HEK293T (cell line): Measurements from ENCODE around the gene SLTM.
A peak's percentile ranks its signal among the peaks of the same experiment; 100 is the strongest.

Experiments used
- CTCF ChIA-PET: fragments of 350-600 bp; formaldehyde crosslinking; extraction: SDS; loops from one replicate; lab custom pipeline; 2021; ENCODE audit warnings: antibody characterized with exemption, inconsistent platforms; lab: Yijun Ruan, JAX
- POLR2A ChIA-PET: fragments of 350-600 bp; formaldehyde crosslinking; extraction: SDS; loops from one replicate; lab custom pipeline; 2020; ENCODE audit warnings: antibody characterized with exemption, inconsistent platforms; lab: Yijun Ruan, JAX
- DNase-seq: peaks from one replicate; pipeline ENCODE4 v3.0.0; 2012; ENCODE audit warnings: mixed read lengths; ENCODE audit errors: extremely low spot score
- ARNT ChIP-seq: fragments of 450-650 bp; IDR thresholded peaks from 2 replicates; pipeline ENCODE4 v1.6.1; 2017; ENCODE audit warnings: mild to moderate bottlenecking
- BHLHE40 ChIP-seq: fragments of 450-650 bp; IDR thresholded peaks from 2 replicates; pipeline ENCODE4 v1.6.1; 2016; ENCODE audit warnings: mild to moderate bottlenecking, moderate library complexity, borderline replicate concordance
- CTBP1 ChIP-seq: fragments of 450-650 bp; IDR thresholded peaks from 2 replicates; pipeline ENCODE4 v1.6.1; 2016; ENCODE audit warnings: borderline replicate concordance
- ELF4 ChIP-seq: fragments of 450-650 bp; IDR thresholded peaks from 2 replicates; pipeline ENCODE4 v1.6.1; 2017; ENCODE audit warnings: antibody characterized with exemption
- FOXA1 ChIP-seq: fragments of 450-650 bp; IDR thresholded peaks from 2 replicates; pipeline ENCODE4 v1.6.1; 2016; ENCODE audit warnings: mild to moderate bottlenecking
- FOXK2 ChIP-seq: fragments of 450-650 bp; IDR thresholded peaks from 2 replicates; pipeline ENCODE4 v1.6.1; 2016; ENCODE audit warnings: mild to moderate bottlenecking
- FOXM1 ChIP-seq: fragments of 450-650 bp; IDR thresholded peaks from 2 replicates; pipeline ENCODE4 v1.6.1; 2017; ENCODE audit warnings: mild to moderate bottlenecking, borderline replicate concordance
- HDGF ChIP-seq: fragments of 450-650 bp; IDR thresholded peaks from 2 replicates; pipeline ENCODE4 v1.6.1; 2017; ENCODE audit warnings: antibody characterized with exemption, borderline replicate concordance
- L3MBTL2 ChIP-seq: fragments of 450-650 bp; conservative IDR thresholded peaks from 2 replicates; pipeline ENCODE4 v1.6.1; 2016; ENCODE audit warnings: mild to moderate bottlenecking
- LEF1 ChIP-seq: fragments of 450-650 bp; IDR thresholded peaks from 2 replicates; pipeline ENCODE4 v1.6.1; 2017; ENCODE audit warnings: mild to moderate bottlenecking, borderline replicate concordance
- NFRKB ChIP-seq: fragments of 450-650 bp; IDR thresholded peaks from 2 replicates; pipeline ENCODE4 v1.6.1; 2016; ENCODE audit warnings: mild to moderate bottlenecking, moderate library complexity
- PKNOX1 ChIP-seq: fragments of 450-650 bp; IDR thresholded peaks from 2 replicates; pipeline ENCODE4 v1.6.1; 2016
- SP1 ChIP-seq: fragments of 450-650 bp; IDR thresholded peaks from 2 replicates; pipeline ENCODE4 v1.6.1; 2017
- SUZ12 ChIP-seq: fragments of 450-650 bp; IDR thresholded peaks from 2 replicates; pipeline ENCODE4 v1.6.1; 2016; ENCODE audit warnings: mild to moderate bottlenecking
- TARDBP ChIP-seq: fragments of 450-650 bp; IDR thresholded peaks from 2 replicates; pipeline ENCODE4 v1.6.1; 2016
- ZNF384 ChIP-seq: fragments of 450-650 bp; IDR thresholded peaks from 2 replicates; pipeline ENCODE4 v1.6.1; 2016

Gene SLTM

DNA sequence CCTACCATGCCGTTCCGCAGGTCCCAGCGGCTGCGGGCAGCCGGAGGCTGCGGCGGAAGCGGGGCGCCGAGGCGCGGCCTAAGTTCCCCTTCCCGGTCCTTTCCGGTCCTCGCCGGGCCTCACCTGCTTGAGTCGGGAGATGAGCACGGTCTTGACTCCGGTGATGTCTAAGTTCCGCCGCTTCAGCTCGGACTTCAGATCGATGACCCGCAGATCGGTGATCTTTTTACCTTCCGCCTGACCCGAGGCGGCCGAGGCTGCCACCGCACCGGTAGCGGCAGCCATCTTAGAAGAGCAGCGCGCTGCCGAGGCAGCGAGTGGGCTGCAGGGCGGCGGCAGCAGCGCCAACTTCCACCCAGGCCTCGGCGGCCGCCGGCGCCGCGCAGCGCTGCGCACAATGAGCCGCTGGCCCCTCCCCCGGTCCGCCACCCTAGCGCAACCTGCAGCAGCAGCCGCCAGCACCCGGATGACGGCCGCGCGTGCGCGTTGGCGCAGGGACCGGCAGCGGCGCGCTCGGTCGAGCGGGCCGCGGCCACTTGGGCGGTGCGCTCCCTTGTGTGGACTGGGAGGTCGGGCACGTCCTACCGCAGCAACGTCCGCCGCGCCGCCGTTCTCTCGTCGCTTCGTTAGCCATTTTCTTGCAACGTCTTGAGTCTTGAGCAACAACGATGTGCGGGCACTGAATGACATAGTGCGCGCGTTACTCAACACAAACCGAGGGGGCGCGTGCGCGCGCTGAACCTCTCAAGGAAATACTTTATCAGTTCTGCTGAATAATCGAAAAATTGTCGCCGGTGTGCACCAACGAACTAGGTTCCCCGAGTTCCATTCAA, at the start of gene SLTM:
TSS of gene SLTM (minus strand) at position 399 of the 833 bp plus-strand sequence. CDS start at position 285, 114 bp downstream.
- peak; percentile 20; the same call in 1 of the 2 replicates for TF ChIP-seq LEF1
- peak; percentile 46; the same call in 1 of the 2 replicates for TF ChIP-seq NFRKB
- no peak for TF ChIP-seq BHLHE40
- TF ChIP-seq SUZ12 = no peak
- TF ChIP-seq SP1 = no peak
- peak; percentile 63 for TF ChIP-seq ELF4
- DNase-seq = peak; percentile 87
- ChIA-PET POLR2A (no interaction called here), CTCF (no interaction called here)

GRCh38 chr15:58983261-58983660, 49.8 kb upstream of the SLTM start:
- TF ChIP-seq ELF4 (no peak), FOXA1 (no peak), LEF1 (no peak), CTBP1 (no peak), PKNOX1 (no peak), ZNF384 (no peak), SP1 (no peak), FOXK2 (no peak), SUZ12 (no peak), NFRKB (no peak)
- ChIA-PET CTCF (no interaction called here), POLR2A (no interaction called here)
- DNase-seq = no peak

DNA sequence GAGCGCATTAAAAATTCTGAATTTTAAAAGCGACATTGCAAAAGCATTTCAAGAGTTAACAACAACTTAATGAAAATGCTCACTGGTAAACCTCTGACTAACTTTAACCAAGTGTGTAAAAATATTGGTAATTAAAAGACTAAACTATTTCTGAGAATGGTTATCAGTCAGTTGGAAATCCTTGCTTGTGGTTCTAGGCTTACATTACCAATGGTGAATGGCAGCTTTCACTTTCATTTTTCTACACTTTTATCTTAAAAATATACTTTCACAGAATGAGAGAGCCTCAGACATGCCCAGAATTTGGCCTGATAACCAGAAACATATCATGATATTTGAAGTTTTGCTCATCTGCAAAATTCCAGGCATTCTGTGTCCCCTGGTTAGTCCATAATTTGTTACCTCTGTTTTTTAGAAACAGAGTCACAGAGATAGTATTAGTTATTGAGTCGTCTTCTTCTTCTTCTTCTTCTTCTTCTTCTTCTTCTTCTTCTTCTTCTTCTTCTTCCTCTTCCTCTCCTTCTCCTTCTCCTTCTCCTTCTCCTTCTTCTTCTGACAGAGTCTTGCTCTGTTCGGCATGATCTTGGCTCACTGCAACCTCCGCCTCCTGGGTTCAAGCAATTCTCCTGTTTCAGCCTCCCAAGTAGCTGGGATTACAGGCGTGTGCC, 48.5 kb upstream of the SLTM start:
- CTCF ChIA-PET = no interaction called here
- POLR2A ChIA-PET = interaction anchor here (0.6 kb wide), 1 partner anchor 154 kb away, joined by 3 read pairs; no protein-coding TSS in a partner anchor
- TF ChIP-seq BHLHE40 = no peak
- TF ChIP-seq FOXK2 = no peak
- TF ChIP-seq ARNT = no peak
- TF ChIP-seq SP1 = no peak
- no peak for TF ChIP-seq ZNF384
- no peak for TF ChIP-seq PKNOX1
- no peak for TF ChIP-seq SUZ12
- TF ChIP-seq NFRKB = no peak
- no peak for TF ChIP-seq HDGF
- no peak for TF ChIP-seq TARDBP
- TF ChIP-seq CTBP1 = no peak
- no peak for TF ChIP-seq FOXA1
- TF ChIP-seq FOXM1 = no peak
- TF ChIP-seq LEF1 = no peak
- TF ChIP-seq ELF4 = no peak
- no peak for DNase-seq

GRCh38 chr15:58980351-58980939, 47.0 kb upstream of the SLTM start:
- ChIA-PET CTCF (interaction anchor here (0.6 to 0.8 kb wide), 5 partner anchors 13 to 521 kb away, joined by 3 to 7 read pairs (median 3); no protein-coding TSS in a partner anchor), POLR2A (no interaction called here)
- TF ChIP-seq BHLHE40 = no peak
- TF ChIP-seq PKNOX1 = peak; percentile 23; the same call in 1 of the 2 replicates
- TF ChIP-seq HDGF = no peak
- no peak for DNase-seq

DNA sequence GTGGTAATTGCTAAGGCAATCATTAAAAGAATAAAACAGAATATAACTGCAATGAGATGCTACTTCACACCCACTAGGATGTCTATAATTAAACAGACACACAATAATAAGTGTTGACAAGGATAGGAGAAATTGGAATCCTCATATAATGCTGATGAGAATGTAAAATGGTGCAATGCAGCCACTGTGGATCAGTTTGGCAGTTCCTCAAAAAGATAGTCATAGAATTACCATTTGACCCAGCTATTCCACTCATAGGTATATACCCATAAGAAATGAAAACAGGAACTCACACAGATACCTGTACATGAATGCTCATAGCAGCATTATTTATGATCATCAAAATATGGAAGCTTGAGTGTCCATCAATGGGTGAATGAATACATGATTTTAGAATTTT, 44.4 kb upstream of the SLTM start:
- TF ChIP-seq NFRKB = no peak
- no peak for TF ChIP-seq BHLHE40
- no peak for TF ChIP-seq TARDBP
- TF ChIP-seq FOXA1 = no peak
- no peak for TF ChIP-seq HDGF
- no peak for TF ChIP-seq CTBP1
- TF ChIP-seq FOXM1 = no peak
- TF ChIP-seq SP1 = no peak
- no peak for TF ChIP-seq FOXK2
- no peak for TF ChIP-seq L3MBTL2
- TF ChIP-seq SUZ12 = no peak
- TF ChIP-seq ZNF384 = no peak
- TF ChIP-seq ARNT = no peak
- no peak for TF ChIP-seq PKNOX1
- TF ChIP-seq ELF4 = no peak
- no peak for TF ChIP-seq LEF1
- DNase-seq = no peak
- CTCF ChIA-PET = interaction anchor here (0.6 kb wide), 1 partner anchor 26 kb away, joined by 3 read pairs; no protein-coding TSS in a partner anchor
- POLR2A ChIA-PET = no interaction called here
